HG03571 (cell line): ENCODE measurements around the gene MR1.

Experiments
- ATAC-seq: cut with Tn5 transposase; IDR thresholded peaks from one replicate; pipeline ENCODE4 v1.9.1; 2021; ENCODE audit not compliant: unreplicated experiment

The MR1 gene

DNA sequence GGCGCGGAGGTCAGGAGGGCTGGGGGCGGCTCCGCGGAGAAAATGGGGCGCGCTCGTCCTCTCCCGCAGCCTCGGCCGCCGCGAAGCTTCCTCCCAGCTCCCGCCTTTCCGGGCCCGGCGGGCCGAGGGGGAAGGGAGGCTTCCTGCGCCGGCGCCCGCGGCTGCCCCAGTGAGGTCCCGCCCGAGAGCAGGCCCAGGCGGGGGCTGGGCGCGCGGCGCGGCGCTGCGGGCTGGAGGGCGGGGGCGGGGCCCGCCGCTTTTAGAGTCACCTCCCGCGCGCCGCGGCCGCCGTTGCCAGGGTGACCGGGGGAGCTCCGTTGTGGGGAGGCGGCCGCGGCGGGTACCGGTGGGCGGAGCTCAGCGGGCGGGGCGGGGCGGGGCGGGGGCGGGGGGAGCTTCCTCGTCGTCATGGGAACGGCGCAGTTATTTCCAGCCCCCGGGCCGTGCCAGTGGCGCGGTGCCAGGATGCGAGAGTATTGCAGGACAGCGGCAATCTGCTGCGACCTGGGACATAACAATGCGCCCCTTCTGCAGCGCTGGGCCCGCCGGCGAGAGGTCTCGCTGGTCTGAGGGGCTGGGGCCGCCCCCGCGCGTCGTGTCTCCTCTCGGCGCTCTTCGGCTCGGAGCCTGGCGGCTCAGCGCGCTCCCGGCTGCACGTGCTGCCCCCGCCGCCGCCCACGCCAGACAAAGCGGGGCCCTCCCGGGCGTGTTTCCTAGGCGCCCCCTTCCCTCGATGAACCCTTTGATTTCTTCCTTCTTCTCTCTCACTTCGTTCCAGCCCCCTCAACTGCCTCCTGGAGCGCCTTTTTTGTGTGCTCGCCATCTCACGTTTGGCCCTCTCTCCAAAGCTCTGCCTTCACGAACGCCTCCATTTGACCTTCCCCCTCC is 71.6 kb downstream of the MR1 start:
- peak; percentile 79 for ATAC-seq

DNA sequence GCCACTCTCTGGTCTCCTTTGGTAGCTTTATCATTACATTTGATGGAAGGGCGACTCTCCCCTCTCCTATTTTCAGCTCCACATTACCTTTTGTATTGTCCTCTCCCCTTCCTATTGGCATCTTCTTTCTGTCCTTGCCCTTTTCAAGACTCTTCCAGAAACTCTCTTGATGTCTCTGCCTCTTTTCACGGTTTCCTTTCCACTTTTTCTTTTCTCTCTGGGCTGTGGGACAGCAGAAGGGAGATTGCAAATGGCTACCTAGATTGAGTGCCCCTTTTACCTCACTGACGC is 72.2 kb downstream of the MR1 start:
- no peak for ATAC-seq

DNA sequence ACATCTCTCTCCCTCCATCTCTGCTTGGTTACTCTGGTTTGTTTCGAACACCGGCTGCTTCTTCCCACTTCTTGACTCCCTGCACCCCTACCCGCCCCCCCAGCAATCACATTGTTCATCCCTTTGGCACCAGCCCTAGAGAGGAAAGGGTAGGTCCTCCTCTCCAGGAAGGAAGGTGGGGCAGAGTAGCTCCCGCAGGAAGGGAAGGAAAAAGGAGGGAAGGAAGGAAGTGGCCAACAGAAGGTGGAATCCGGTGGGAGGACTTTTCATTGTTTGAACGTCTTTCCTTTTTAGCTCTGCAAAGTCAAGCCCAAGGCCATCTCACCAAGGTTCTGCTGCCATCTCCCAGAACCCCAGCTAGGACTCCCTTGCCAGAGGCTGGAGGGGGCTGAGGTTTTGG is 72.7 kb downstream of the MR1 start:
- ATAC-seq, result no peak

DNA sequence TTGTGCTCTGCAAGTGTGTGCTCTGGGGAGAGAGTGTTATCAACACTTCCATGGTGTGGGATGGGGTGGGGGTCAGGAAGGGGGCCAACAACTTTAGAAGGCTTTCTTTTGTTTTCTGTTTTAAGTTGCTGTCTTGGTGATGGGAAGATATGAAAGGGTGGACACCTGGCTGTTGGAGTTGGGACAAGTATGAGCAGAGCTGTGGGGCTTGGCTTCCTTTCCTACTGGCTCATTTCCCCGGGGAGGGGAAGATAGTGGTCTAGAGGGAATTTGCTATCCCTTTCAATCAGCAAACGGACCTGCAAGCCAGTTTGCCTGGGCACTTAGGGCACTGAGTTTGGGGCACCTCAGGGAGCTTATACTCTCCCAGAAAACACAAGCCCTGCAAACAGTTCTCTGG is 73.9 kb downstream of the MR1 start:
- no peak for ATAC-seq

DNA sequence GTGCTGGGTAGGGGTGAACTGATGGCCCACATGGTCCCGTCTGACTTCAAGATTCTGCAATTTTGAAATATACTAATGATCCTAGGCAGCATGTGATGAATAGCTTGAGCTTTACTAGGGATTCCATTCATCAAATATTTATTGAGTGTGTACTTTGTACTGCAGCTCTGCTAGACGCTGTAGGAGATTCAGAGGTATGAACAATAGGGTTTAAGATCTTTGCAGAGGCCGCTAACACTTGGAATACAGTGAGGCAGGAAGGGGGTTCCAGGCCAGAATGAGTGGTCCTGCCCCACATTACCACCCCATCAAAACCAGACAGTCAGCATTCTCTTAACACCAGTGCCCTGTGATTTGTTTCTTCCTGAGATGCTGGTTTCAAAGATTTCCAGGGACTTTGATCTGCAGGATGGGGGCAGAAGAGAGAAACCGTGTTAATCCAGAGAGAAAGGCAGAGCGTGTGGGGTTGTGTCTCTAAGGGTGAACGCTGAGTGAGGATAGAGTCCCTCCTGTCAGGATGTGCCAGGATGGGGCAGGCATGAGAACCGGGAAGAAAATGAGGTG is 74.6 kb downstream of the MR1 start:
- no peak for ATAC-seq

DNA sequence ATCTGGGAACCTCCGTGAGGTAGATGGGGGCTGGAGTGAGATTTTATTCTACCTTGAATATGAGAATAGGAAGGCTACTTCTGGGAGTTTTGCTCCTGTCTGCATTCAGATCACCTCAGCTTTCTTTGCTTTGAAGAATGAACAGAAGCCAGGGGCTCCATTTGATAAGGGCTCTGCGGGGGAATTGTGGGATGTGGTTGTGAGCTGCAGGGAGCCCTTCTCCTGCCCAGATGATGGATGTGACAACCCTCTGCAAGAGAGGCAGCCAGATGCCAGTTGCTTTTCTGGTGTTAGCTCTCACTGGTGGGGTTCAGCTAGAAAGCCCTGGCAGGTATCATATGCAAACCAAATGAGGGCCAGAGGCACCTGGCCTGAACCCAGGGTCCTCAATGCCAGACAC is 76.2 kb downstream of the MR1 start:
- ATAC-seq, result no peak
